ENCODE measurements around the gene THOC5.

The THOC5 gene

GRCh38 chr22:29481265-29482000 lies 72.1 kb downstream of the THOC5 start:
- in situ Hi-C loops (cut with HindIII; ENCODE audit: low pct_ligation_motif_present, low sequenced_read_pairs), result no loop called here
- Histone ChIP-seq H3K27ac (no peak overlapping the region), H3K27me3 (replicated peaks) (peaks cover 37% of the 10 kb centered on the region), H3K36me3 (replicated peaks) (no peaks in the 10 kb centered on the region), H3K4me3 (ENCODE audit: low read depth, low read length) (peak overlapping the region; percentile 38)
- TF ChIP-seq, protein P1, sequence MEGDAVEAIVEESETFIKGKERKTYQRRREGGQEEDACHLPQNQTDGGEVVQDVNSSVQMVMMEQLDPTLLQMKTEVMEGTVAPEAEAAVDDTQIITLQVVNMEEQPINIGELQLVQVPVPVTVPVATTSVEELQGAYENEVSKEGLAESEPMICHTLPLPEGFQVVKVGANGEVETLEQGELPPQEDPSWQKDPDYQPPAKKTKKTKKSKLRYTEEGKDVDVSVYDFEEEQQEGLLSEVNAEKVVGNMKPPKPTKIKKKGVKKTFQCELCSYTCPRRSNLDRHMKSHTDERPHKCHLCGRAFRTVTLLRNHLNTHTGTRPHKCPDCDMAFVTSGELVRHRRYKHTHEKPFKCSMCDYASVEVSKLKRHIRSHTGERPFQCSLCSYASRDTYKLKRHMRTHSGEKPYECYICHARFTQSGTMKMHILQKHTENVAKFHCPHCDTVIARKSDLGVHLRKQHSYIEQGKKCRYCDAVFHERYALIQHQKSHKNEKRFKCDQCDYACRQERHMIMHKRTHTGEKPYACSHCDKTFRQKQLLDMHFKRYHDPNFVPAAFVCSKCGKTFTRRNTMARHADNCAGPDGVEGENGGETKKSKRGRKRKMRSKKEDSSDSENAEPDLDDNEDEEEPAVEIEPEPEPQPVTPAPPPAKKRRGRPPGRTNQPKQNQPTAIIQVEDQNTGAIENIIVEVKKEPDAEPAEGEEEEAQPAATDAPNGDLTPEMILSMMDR (IDR thresholded peaks at IDR 0.05; ENCODE audit: low read depth, low read length, missing control alignments), result no peak
- DNase-seq, result no peak

DNA sequence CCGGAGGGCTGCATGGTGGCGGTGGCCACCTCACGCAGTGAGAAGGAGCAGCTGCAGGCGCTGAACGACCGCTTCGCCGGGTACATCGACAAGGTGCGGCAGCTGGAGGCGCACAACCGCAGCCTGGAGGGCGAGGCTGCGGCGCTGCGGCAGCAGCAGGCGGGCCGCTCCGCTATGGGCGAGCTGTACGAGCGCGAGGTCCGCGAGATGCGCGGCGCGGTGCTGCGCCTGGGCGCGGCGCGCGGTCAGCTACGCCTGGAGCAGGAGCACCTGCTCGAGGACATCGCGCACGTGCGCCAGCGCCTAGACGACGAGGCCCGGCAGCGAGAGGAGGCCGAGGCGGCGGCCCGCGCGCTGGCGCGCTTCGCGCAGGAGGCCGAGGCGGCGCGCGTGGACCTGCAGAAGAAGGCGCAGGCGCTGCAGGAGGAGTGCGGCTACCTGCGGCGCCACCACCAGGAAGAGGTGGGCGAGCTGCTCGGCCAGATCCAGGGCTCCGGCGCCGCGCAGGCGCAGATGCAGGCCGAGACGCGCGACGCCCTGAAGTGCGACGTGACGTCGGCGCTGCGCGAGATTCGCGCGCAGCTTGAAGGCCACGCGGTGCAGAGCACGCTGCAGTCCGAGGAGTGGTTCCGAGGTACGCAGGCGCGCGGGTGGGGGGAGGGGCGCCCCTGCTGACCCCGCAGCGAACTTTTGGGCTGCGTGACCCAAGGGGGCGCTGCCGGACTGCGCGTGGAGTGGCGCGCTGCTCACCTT lies 72.9 kb downstream of the THOC5 start:
- TF ChIP-seq, protein P1 (IDR thresholded peaks at IDR 0.05; ENCODE audit: low read depth, low read length, missing control alignments), result no peak
- in situ Hi-C loops (cut with HindIII; ENCODE audit: low pct_ligation_motif_present, low sequenced_read_pairs), result no loop called here
- H3K4me3 ChIP-seq (ENCODE audit: low read depth, low read length), result peak overlapping the region; percentile 38
- H3K27me3 ChIP-seq (replicated peaks), result peaks cover 37% of the 10 kb centered on the region
- no peak for DNase-seq
- H3K27ac ChIP-seq, result no peak overlapping the region
- H3K36me3 ChIP-seq (replicated peaks), result no peaks in the 10 kb centered on the region

DNA sequence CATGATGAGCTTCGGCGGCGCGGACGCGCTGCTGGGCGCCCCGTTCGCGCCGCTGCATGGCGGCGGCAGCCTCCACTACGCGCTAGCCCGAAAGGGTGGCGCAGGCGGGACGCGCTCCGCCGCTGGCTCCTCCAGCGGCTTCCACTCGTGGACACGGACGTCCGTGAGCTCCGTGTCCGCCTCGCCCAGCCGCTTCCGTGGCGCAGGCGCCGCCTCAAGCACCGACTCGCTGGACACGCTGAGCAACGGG lies 73.4 kb downstream of the THOC5 start:
- Histone ChIP-seq H3K27ac (no peak overlapping the region), H3K36me3 (replicated peaks) (no peaks in the 10 kb centered on the region), H3K4me3 (ENCODE audit: low read depth, low read length) (no peak overlapping the region), H3K27me3 (replicated peaks) (peaks cover 37% of the 10 kb centered on the region)
- TF ChIP-seq, protein P1 (IDR thresholded peaks at IDR 0.05; ENCODE audit: low read depth, low read length, missing control alignments), result no peak
- in situ Hi-C loops (cut with HindIII; ENCODE audit: low pct_ligation_motif_present, low sequenced_read_pairs), result no loop called here
- DNase-seq, result no peak

GRCh38 chr22:29479417-29480261 lies 73.9 kb downstream of the THOC5 start, which contains the start of gene NEFH:
Gene NEFH, plus strand, starts transcription at chr22:29480218. Its CDS starts 45 bp downstream, at chr22:29480263.
- Histone ChIP-seq H3K27ac (no peak within 1 kb of the TSS), H3K36me3 (replicated peaks) (no peaks in the 10 kb centered on the region), H3K27me3 (replicated peaks) (peaks cover 37% of the 10 kb centered on the region), H3K4me3 (ENCODE audit: low read depth, low read length) (peak within 1 kb of the TSS; percentile 38)
- in situ Hi-C loops (cut with HindIII; ENCODE audit: low pct_ligation_motif_present, low sequenced_read_pairs), result no loop called here
- DNase-seq, result no peak
- TF ChIP-seq, protein P1 (IDR thresholded peaks at IDR 0.05; ENCODE audit: low read depth, low read length, missing control alignments), result no peak

GRCh38 chr22:29478326-29479276 lies 75.0 kb downstream of the THOC5 start:
- Histone ChIP-seq H3K27ac (no peak overlapping the region), H3K36me3 (replicated peaks) (no peaks in the 10 kb centered on the region), H3K4me3 (ENCODE audit: low read depth, low read length) (no peak overlapping the region), H3K27me3 (replicated peaks) (peaks cover 37% of the 10 kb centered on the region)
- TF ChIP-seq, protein P1 (IDR thresholded peaks at IDR 0.05; ENCODE audit: low read depth, low read length, missing control alignments), result no peak
- in situ Hi-C loops (cut with HindIII; ENCODE audit: low pct_ligation_motif_present, low sequenced_read_pairs), result no loop called here
- no peak for DNase-seq
